ENCODE data around the gene ZNF608. TPM values are rescaled to one million over a fixed set of nuclear protein-coding genes. Genes with fewer than 3 reads are reported as not detected.

Gene ZNF608
- total and polyA plus RNA-seq, 2 experiments from 2014 or later = 12.4 to 30.0 TPM

DNA sequence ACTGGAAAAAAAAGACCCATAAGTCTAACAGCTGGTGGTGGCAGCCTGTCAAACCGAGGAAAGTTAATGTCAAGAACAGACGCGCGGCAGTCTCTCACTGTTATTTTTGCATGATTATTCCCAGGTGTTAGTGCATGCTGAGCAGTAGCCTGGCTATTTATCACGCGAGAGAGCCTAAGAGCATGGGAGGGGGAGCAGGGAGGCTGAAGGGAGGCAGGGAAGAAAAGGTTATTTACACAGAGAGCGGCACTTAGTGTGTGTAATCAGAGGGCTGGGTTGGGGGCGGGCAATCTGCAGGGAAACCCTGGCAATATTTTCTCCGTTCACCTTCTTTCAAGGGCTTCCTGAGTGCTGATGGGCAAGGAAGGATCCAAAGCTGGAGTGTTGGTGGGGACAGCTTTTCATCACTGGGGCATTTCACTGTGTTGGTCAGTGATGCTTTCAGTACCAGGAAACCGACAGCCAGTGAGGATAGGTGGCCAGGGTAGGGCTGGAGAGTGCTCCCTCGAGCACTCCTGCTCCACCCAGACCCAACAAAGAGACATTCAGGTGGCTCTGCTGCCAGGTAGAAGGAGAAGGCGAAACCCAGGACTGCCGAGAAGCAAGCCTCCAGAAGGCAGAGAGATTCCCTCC, 39.6 kb downstream of the ZNF608 start:
- Histone ChIP-seq H3K27ac (peak overlapping the region; percentile 76), H3K4me1 (ENCODE audit: insufficient read depth) (peaks cover 55% of the 10 kb centered on the region), H3K79me2 (peaks cover 90% of the 10 kb centered on the region), H3K4me2 (peak overlapping the region; percentile 55), H3K27me3 (no peaks in the 10 kb centered on the region), H3K9me2 (replicated peaks; ENCODE audit: insufficient read depth) (no peaks in the 10 kb centered on the region), H3K4me3 (peak overlapping the region; percentile 17), H3K9me3 (ENCODE audit: low read depth) (no peaks in the 10 kb centered on the region), H2AFZ (no peak overlapping the region), H3K36me3 (replicated peaks; ENCODE audit: insufficient read depth, low read depth) (no peaks in the 10 kb centered on the region), H4K20me1 (ENCODE audit: insufficient read depth, poor library complexity, severe bottlenecking) (peaks cover 19% of the 10 kb centered on the region)
- DNase-seq (ENCODE audit: low spot score) = peak; percentile 77
- 15% methylated on average over 13 of the region's 13 CpGs for WGBS (ENCODE audit: low lambda C conversion rate, missing lambda C conversion rate)
- TF ChIP-seq EZH2phosphoT487 (IDR thresholded peaks at IDR 0.05; ENCODE audit: low read depth, severe bottlenecking, unreplicated experiment) = no peak
- TF ChIP-seq EZH2 (IDR thresholded peaks at IDR 0.05; ENCODE audit: borderline replicate concordance) = no peak
- TF ChIP-seq, protein P1, sequence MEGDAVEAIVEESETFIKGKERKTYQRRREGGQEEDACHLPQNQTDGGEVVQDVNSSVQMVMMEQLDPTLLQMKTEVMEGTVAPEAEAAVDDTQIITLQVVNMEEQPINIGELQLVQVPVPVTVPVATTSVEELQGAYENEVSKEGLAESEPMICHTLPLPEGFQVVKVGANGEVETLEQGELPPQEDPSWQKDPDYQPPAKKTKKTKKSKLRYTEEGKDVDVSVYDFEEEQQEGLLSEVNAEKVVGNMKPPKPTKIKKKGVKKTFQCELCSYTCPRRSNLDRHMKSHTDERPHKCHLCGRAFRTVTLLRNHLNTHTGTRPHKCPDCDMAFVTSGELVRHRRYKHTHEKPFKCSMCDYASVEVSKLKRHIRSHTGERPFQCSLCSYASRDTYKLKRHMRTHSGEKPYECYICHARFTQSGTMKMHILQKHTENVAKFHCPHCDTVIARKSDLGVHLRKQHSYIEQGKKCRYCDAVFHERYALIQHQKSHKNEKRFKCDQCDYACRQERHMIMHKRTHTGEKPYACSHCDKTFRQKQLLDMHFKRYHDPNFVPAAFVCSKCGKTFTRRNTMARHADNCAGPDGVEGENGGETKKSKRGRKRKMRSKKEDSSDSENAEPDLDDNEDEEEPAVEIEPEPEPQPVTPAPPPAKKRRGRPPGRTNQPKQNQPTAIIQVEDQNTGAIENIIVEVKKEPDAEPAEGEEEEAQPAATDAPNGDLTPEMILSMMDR (IDR thresholded peaks at IDR 0.05; ENCODE audit: poor library complexity) = no peak

DNA sequence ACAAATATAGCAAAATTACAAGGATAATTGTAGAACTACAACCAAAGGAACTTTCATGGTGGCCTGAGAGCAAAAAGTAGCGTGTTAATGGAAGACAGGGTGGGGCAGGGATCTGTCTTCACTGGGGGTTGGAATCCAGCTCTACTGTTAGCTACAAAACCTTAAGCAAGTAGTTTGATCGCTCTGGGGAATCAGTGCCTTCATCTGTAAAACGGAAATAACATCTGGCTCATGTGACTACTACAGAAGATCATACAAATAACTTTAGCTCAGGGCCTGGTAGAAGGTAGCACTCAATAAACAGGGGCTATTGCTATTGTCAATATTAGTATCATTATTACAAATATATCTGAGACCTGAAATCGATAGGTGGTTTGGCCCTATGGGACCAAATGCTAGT, 40.4 kb downstream of the ZNF608 start:
- H3K36me3 ChIP-seq (replicated peaks; ENCODE audit: insufficient read depth, low read depth) = no peaks in the 10 kb centered on the region
- WGBS (ENCODE audit: low lambda C conversion rate, missing lambda C conversion rate) = 85% methylated on average over 4 of the region's 4 CpGs
- peaks cover 90% of the 10 kb centered on the region for H3K79me2 ChIP-seq
- peaks cover 59% of the 10 kb centered on the region for H3K4me1 ChIP-seq (ENCODE audit: insufficient read depth)
- peak overlapping the region; percentile 55 for H3K4me2 ChIP-seq
- H3K27me3 ChIP-seq = no peaks in the 10 kb centered on the region
- no peak for DNase-seq (ENCODE audit: low spot score)
- no peak overlapping the region for H2AFZ ChIP-seq
- H4K20me1 ChIP-seq (ENCODE audit: insufficient read depth, poor library complexity, severe bottlenecking) = peaks cover 18% of the 10 kb centered on the region
- H3K9me2 ChIP-seq (replicated peaks; ENCODE audit: insufficient read depth) = no peaks in the 10 kb centered on the region
- peak overlapping the region; percentile 5 for H3K27ac ChIP-seq
- TF ChIP-seq, protein P1 (IDR thresholded peaks at IDR 0.05; ENCODE audit: poor library complexity) = no peak
- no peak for TF ChIP-seq EZH2 (IDR thresholded peaks at IDR 0.05; ENCODE audit: borderline replicate concordance)
- TF ChIP-seq EZH2phosphoT487 (IDR thresholded peaks at IDR 0.05; ENCODE audit: low read depth, severe bottlenecking, unreplicated experiment) = no peak
- H3K4me3 ChIP-seq = no peak overlapping the region
- H3K9me3 ChIP-seq (ENCODE audit: low read depth) = no peaks in the 10 kb centered on the region

DNA sequence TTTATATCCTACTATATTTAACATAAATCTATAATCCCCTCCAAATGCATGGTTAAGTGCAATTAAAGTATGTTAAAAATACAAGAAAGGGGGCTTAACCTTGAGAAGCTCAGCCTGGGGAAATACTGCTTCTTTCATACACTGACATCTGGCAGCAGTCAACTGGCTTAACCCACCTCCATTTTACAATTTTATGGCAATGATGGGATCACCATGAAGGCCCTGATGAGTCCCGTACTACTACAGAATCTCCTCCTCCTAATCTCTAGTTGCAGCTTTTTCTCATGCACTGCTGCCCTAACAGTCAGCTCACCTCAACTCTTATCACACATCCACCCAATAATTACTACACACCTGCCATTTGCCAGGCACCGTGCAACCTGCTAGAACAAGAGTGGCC, 40.9 kb downstream of the ZNF608 start:
- Histone ChIP-seq H3K4me2 (no peak overlapping the region), H3K27me3 (no peaks in the 10 kb centered on the region), H3K79me2 (peaks cover 90% of the 10 kb centered on the region), H3K4me1 (ENCODE audit: insufficient read depth) (peaks cover 59% of the 10 kb centered on the region), H3K36me3 (replicated peaks; ENCODE audit: insufficient read depth, low read depth) (no peaks in the 10 kb centered on the region), H3K9me3 (ENCODE audit: low read depth) (no peaks in the 10 kb centered on the region), H3K27ac (peak overlapping the region; percentile 5), H2AFZ (no peak overlapping the region), H3K4me3 (no peak overlapping the region), H4K20me1 (ENCODE audit: insufficient read depth, poor library complexity, severe bottlenecking) (peaks cover 14% of the 10 kb centered on the region), H3K9me2 (replicated peaks; ENCODE audit: insufficient read depth) (no peaks in the 10 kb centered on the region)
- TF ChIP-seq, protein P1 (IDR thresholded peaks at IDR 0.05; ENCODE audit: poor library complexity) = no peak
- TF ChIP-seq EZH2phosphoT487 (IDR thresholded peaks at IDR 0.05; ENCODE audit: low read depth, severe bottlenecking, unreplicated experiment) = no peak
- 56% methylated on average over 2 of the region's 2 CpGs for WGBS (ENCODE audit: low lambda C conversion rate, missing lambda C conversion rate)
- DNase-seq (ENCODE audit: low spot score) = no peak

Data from hepatocyte (in vitro differentiated cells).